HG02970 (cell line): Measurements from ENCODE around the gene AHRR.
"Not testable (repeated sequence)": the region's sequence is repeated elsewhere in the genome, so short reads cannot be mapped to it uniquely, and the experiment has no call there.

Experiments used
- ATAC-seq: cut with Tn5 transposase; IDR thresholded peaks from one replicate; pipeline ENCODE4 v1.9.1; 2021; ENCODE audit warnings: mild to moderate bottlenecking, moderate library complexity, moderate number of reproducible peaks; ENCODE audit not compliant: unreplicated experiment, low FRiP score

The AHRR gene

DNA sequence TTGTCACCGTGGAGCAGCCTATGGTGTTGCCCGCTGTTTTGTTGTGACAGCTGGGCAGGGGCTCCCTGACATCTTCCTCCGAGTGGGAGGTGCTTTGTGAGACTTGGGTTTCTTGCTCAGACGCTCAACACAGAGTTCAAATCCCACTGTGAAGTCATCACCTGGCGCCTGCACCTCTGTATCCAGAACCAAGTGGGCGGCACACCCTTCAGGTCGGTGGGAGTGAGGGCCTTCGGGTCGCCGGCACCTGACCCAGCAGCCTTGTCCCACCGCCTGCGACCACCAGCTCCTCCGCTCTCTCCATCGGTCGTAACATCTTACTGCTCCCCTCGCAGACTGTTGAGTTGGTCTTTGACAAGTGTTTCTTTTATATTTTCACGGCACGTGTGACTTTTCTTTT is 83.9 kb downstream of the AHRR start:
- no peak for ATAC-seq

DNA sequence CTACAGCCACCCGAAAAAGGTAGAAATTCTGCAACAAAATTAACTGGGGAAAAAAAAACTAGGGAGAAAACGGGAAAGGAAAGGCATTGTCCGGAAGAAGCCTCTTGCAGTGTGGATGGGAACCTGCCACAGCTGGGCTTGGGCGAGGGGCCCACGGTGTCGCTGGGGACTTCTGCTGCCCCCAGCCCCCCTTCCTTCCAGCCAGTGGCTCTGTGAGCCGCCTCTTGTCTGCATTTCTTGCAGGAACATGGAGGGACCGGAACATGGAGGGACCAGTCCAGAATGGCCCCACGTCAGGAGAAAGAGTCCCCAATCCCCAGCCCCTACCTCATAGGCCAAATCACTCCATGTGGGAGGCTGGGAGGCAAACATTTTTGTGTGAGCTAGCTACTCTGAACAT is 84.5 kb downstream of the AHRR start:
- ATAC-seq, result no peak

GRCh38 chr5:407051-407450 is 85.5 kb downstream of the AHRR start:
- ATAC-seq, result no peak

- ATAC-seq, result no peak
Measured at GRCh38 chr5:407801-408268, 86.3 kb downstream of the AHRR start.

DNA sequence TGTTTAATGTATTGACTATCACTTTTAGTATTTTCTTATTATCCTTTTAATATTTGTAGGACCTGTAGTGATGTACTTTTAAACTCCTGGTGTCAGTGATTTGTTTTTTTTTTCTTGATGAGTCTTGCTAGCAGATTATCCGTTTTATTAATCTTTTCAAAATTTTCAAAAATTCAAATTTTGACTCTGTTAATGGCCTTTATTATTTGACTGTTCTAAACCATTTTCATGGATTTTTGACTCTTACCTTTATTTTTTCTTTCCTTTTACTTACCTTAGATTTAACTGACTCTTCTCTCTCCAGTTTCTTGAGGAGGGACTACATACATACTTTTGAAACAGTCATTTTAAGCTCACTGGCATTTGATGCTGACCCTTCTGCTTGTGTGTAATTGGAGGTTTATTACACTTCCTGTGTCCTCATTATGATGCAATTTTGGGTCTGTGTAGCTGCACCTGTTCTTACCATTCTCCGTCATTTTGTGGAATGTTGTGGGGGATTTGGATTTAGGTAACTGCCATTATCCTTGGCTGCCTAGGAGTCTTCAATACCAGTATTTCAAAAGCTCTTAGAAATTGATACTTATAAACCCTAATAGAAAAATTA is 89.5 kb downstream of the AHRR start:
- ATAC-seq, result no peak

GRCh38 chr5:411728-412127 is 90.2 kb downstream of the AHRR start:
- no peak for ATAC-seq

GRCh38 chr5:414991-415927 is 93.7 kb downstream of the AHRR start:
- ATAC-seq, result not testable (repeated sequence)

GRCh38 chr5:415928-416635 is 94.6 kb downstream of the AHRR start:
- no peak for ATAC-seq

GRCh38 chr5:416636-416960 is 95.1 kb downstream of the AHRR start:
- ATAC-seq, result no peak

GRCh38 chr5:417301-418161 is 96.0 kb downstream of the AHRR start:
- ATAC-seq, result no peak

- ATAC-seq, result no peak
Measured at GRCh38 chr5:418162-419121, 96.9 kb downstream of the AHRR start.

DNA sequence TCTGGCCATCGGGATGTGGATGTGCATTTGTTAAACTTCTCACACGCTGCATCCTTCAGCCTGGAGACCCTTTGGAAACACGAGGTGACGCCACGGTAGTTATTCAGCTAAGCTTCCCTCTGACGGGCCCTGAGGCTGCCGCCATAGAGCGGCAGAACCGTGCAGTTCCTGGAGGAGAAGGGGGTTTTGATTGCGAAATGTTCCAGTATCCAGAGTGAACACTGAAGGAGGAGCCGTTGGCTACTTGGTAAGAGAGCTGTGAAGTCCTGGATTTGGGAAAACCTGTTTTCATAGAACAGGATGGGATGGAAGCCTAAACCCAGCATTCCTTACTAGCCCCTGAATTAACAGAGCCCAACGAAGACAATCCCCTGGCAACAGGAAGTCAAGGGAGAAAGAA is 98.5 kb downstream of the AHRR start:
- ATAC-seq, result no peak

- no peak for ATAC-seq
Measured at GRCh38 chr5:420632-421286, 99.2 kb downstream of the AHRR start.

GRCh38 chr5:421287-421880 is 99.9 kb downstream of the AHRR start:
- ATAC-seq, result no peak

DNA sequence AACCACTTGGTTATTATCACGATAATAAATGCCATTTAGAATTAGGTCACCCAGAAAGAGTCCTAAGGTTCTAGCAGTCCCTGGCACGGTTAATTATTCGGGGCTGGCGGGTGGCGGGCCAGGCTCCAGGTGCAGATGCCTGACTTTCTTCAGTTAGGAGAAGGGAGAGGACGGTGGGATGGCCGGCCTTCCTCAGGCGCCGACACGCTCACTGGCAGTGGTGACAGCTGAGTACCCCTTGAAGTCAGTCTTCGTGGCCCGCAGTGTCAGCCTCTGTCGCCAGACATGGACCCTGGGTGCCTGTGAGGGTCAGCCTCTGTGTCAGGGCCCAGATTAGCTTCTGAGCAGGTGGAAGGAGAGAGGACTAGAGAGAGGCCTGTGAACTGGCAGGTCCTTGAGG is 100.4 kb downstream of the AHRR start:
- no peak for ATAC-seq

DNA sequence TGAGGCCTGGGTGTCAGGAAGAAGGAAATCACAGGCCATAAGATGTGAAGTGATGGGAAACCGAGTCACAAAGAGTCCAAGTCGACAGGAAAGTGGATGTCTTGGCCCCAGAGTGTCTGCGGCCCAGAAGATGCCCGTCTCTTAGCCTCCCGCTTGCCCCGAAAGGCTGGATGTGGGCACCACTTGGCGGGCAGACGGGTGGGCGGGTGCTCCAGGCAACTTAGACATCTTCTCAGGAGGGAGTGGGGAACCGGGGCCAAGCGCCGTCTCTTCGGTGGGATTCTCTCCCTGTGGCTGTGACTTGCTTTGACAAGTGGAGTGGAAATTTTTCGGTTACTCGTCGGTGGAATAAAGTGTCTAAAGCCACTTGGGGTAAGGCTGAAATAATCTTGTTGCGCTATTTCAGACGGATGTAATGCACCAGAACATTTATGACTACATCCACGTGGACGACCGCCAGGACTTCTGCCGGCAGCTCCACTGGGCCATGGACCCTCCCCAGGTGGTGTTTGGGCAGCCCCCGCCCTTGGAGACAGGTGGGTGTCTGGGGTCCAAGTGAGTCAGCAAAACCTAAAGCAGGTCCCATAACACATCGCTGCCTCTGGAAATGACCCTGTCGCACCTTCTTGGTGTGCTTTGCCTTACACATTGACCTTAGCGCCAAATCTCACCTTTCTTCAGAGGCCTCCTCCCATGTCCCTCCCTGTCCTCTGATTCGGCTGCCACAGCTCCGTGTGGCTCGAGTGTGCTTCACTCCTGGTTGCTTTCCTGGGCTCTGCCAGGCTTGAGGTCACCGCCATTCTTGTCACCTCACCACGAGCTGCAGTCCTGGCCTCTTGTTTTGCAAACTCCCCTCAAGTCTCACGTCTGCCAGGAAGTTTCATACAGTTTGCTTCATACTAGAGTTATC is 101.1 kb downstream of the AHRR start:
- no peak for ATAC-seq

DNA sequence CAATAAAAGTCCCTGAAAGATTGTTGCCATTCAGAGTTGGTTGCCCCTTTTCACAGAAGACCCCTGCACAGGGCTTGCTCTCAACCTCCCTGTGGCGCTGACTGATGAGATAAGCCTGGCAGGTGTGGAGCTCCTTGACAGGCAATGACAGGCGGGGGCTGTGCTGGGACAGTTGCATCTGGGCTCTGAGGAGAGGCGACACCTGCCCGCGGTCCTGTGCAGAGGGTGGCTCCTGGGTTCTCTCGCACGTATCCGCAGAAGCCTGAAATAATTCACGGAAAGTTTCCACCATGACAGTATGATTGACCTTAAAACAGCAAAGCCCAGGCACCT is 101.7 kb downstream of the AHRR start:
- no peak for ATAC-seq
